Endothelial cell of umbilical vein (primary cell): ENCODE results near the gene MKRN1. TPM values are rescaled to one million over a fixed set of nuclear protein-coding genes. Genes with fewer than 3 reads are reported as not detected.

Experiments used
- BruUV-seq: library from RNA; stranded (reverse); fragments of 400-500 nt; replicated peaks from 2 replicates; lab custom pipeline; 2021; lab: Mats Ljungman, UMichigan
- CTCF ChIA-PET: fragments of 300-600, 350-600 bp; sonication (Branson Sonifier 250); formaldehyde crosslinking; loops from one replicate; lab custom pipeline; 2021; ENCODE audit warnings: antibody characterized with exemption, inconsistent platforms; lab: Charles Lee
- POLR2A ChIA-PET: fragments of 300-600, 350-600 bp; sonication (Branson Sonifier 250); formaldehyde crosslinking; loops from one replicate; lab custom pipeline; 2021; ENCODE audit warnings: antibody characterized with exemption, inconsistent platforms; lab: Charles Lee
- DNase-seq: peaks from one replicate; pipeline ENCODE4 v3.0.0-alpha.2; 2011; ENCODE audit warnings: low read depth, low spot score
- FAIRE-seq: peaks from 2 replicates; lab custom pipeline; 2011; peaks lifted over from hg19 to GRCh38; lab: Jason Lieb, UNC
- H2AFZ ChIP-seq: 2 replicates; pipeline ENCODE4 v1.6.0; 2012; ENCODE audit warnings: low read depth, low read length, control low read depth, inconsistent platforms
- H3K27ac ChIP-seq: 2 replicates; pipeline ENCODE4 v1.5.1; 2011; ENCODE audit warnings: low read depth, mild to moderate bottlenecking, control low read depth, low read length, moderate library complexity; ENCODE audit not compliant: insufficient read depth
- H3K27me3 ChIP-seq, 2 experiments: 2 replicates each; pipeline versions ENCODE4 v1.6.0 to v1.6.1; 2011; ENCODE audit warnings: low read length in 2 of 2, mixed read lengths in 1 of 2; ENCODE audit not compliant: control insufficient read depth in 2 of 2, insufficient read depth in 2 of 2
- H3K36me3 ChIP-seq, 2 experiments: 2 replicates in 1 of 2; 3 replicates in 1 of 2; pipeline ENCODE4 v1.5.1; 2011; ENCODE audit warnings: low read length in 2 of 2, mild to moderate bottlenecking in 1 of 2, moderate library complexity in 1 of 2; ENCODE audit not compliant: control insufficient read depth in 2 of 2, insufficient read depth in 2 of 2; ENCODE audit errors: extremely low read depth in 1 of 2
- H3K4me1 ChIP-seq: 3 replicates; pipeline ENCODE4 v1.5.1; 2011; ENCODE audit warnings: mild to moderate bottlenecking, low read length; ENCODE audit not compliant: control insufficient read depth, insufficient read depth; ENCODE audit errors: extremely low read depth
- H3K4me2 ChIP-seq: 2 replicates; pipeline ENCODE4 v1.6.1; 2011; ENCODE audit warnings: low read length, control low read depth, mixed read lengths; ENCODE audit not compliant: insufficient read depth
- H3K4me3 ChIP-seq, 3 experiments: fragments of 200-600 bp in 1 of 3; sonication (generic), shearing (Covaris generic) in 1 of 3; replicated peaks in 1 of 3; 2 replicates each; pipeline ENCODE4 v1.5.1; 2011 to 2016; ENCODE audit warnings: control low read depth in 3 of 3, low read length in 3 of 3, mild to moderate bottlenecking in 2 of 3, inconsistent platforms in 1 of 3, low read depth in 1 of 3, moderate library complexity in 1 of 3; ENCODE audit not compliant: insufficient read depth in 1 of 3
- H3K79me2 ChIP-seq: 2 replicates; pipeline ENCODE4 v1.6.0; 2012; ENCODE audit warnings: low read length, inconsistent platforms; ENCODE audit not compliant: control insufficient read depth, insufficient read depth
- H3K9ac ChIP-seq: replicated peaks from 2 replicates; pipeline ENCODE3; 2011; ENCODE audit warnings: low read length, control low read depth; ENCODE audit not compliant: insufficient read depth; ENCODE audit errors: extremely low read depth
- H3K9me1 ChIP-seq: replicated peaks from 3 replicates; pipeline ENCODE4 v1.6.0; 2011; ENCODE audit warnings: mild to moderate bottlenecking, low read length; ENCODE audit not compliant: control insufficient read depth, insufficient read depth; ENCODE audit errors: extremely low read depth
- H3K9me3 ChIP-seq: replicated peaks from 2 replicates; pipeline ENCODE4 v1.5.1; 2012; ENCODE audit warnings: low read length, inconsistent platforms; ENCODE audit not compliant: control insufficient read depth, insufficient read depth
- H4K20me1 ChIP-seq: replicated peaks from 2 replicates; pipeline ENCODE3; 2011; ENCODE audit warnings: mild to moderate bottlenecking, low read length; ENCODE audit not compliant: control insufficient read depth, insufficient read depth; ENCODE audit errors: extremely low read depth
- CTCF ChIP-seq, 2 donors: IDR thresholded peaks; 1 replicate in 1 of 2; 2 replicates in 1 of 2; pipeline ENCODE4 v1.5.1; 2011; ENCODE audit warnings: low read length in 2 of 2, mild to moderate bottlenecking in 2 of 2, moderate library complexity in 2 of 2, control low read depth in 1 of 2, inconsistent platforms in 1 of 2, low read depth in 1 of 2; ENCODE audit not compliant: insufficient read depth in 1 of 2; ENCODE audit errors: extremely low read depth in 1 of 2
- EZH2 ChIP-seq: IDR thresholded peaks from 2 replicates; pipeline ENCODE4 v1.6.1; 2012; ENCODE audit warnings: borderline replicate concordance, low read depth, mild to moderate bottlenecking, moderate library complexity, low read length, inconsistent platforms; ENCODE audit not compliant: severe bottlenecking
- FOS ChIP-seq: IDR thresholded peaks from 2 replicates; pipeline ENCODE4 v1.6.1; 2011; ENCODE audit warnings: mild to moderate bottlenecking, low read length, moderate library complexity, borderline replicate concordance; ENCODE audit not compliant: insufficient read depth
- GATA2 ChIP-seq: IDR thresholded peaks from 2 replicates; pipeline ENCODE4 v1.7.0; 2011; ENCODE audit warnings: low read depth, mild to moderate bottlenecking, moderate library complexity, mixed read lengths, low read length; ENCODE audit not compliant: insufficient read length, insufficient read depth
- JUN ChIP-seq: IDR thresholded peaks from 2 replicates; pipeline ENCODE4 v1.6.1; 2011; ENCODE audit warnings: borderline replicate concordance, low read depth; ENCODE audit not compliant: insufficient read length, insufficient read depth
- MAX ChIP-seq: IDR thresholded peaks from 2 replicates; pipeline ENCODE4 v1.6.1; 2011; ENCODE audit not compliant: insufficient read depth, insufficient read length
- MYC ChIP-seq: IDR thresholded peaks from one replicate; pipeline ENCODE4 v1.6.1; 2011; ENCODE audit warnings: mild to moderate bottlenecking, low read depth, low read length
- POLR2A ChIP-seq: IDR thresholded peaks from 2 replicates; pipeline ENCODE4 v1.6.1; 2012; ENCODE audit warnings: low read depth, mild to moderate bottlenecking, control low read depth, low read length
- POLR2AphosphoS5 ChIP-seq: IDR thresholded peaks from 2 replicates; pipeline ENCODE4 v1.6.1; 2012; ENCODE audit warnings: low read depth, mild to moderate bottlenecking, control low read depth, low read length, moderate library complexity; ENCODE audit not compliant: insufficient read depth
- dilution Hi-C: fragments of 300-500 bp; cut with MboI; formaldehyde crosslinking; loops from one replicate; pipeline ENCODE4 v1.15.0; 2019; ENCODE audit warnings: low sequenced_read_pairs; ENCODE audit not compliant: extremely low pct_ligation_motif_present
- intact Hi-C: fragments of 100-400 bp; cut with micrococcal nuclease; formaldehyde crosslinking; loops from one replicate; pipeline ENCODE4 v1.10.0; 2022
- polyA plus RNA-seq, 4 experiments: library from polyadenylated mRNA; depleted of rRNA in 3 of 4; stranded (reverse) in 3 of 4; unstranded in 1 of 4; fragments of >200 nt; gene quantifications; 2 replicates each; pipeline versions ENCODE4 v1.2.1 to v1.2.3, GENCODE V29; 2011 to 2012; ENCODE audit warnings: missing spikeins in 1 of 4
- total RNA-seq: library from RNA; stranded (reverse); gene quantifications from 2 replicates; pipeline ENCODE4 v1.2.3, GENCODE V29; 2021

MKRN1 gene
- total and polyA plus RNA-seq, 2 donors (not counting 3 experiments of a cell fraction or from before 2014, with no cell fraction given): 24.9 to 52.2 TPM

- Histone ChIP-seq H3K27me3 (no peaks in the 10 kb centered on the region), H3K36me3 (no peaks in the 10 kb centered on the region), H3K27ac (no peak overlapping the region), H2AFZ (no peak overlapping the region), H3K4me1 (no peaks in the 10 kb centered on the region), H3K4me3 (no peak overlapping the region), H3K79me2 (no peaks in the 10 kb centered on the region), H3K9me3 (no peaks in the 10 kb centered on the region), H3K9me1 (no peaks in the 10 kb centered on the region), H3K9ac (no peak overlapping the region), H3K4me2 (no peak overlapping the region), H4K20me1 (no peaks in the 10 kb centered on the region)
- TF ChIP-seq CTCF (IDR thresholded peaks at IDR 0.05; ENCODE audit: extremely low read depth in 1 of 2, insufficient read depth in 1 of 2, low read depth in 1 of 2, low read length in 2 of 2) (no peak), JUN (no peak), POLR2A (no peak), FOS (no peak), EZH2 (no peak), POLR2AphosphoS5 (no peak), MAX (no peak), GATA2 (no peak), MYC (no peak)
- CTCF ChIA-PET: interaction anchor here (3.3 kb wide), 1 partner anchor 9 kb away, joined by 14 read pairs; no protein-coding TSS in a partner anchor
- FAIRE-seq: no peak
- POLR2A ChIA-PET: no interaction called here
- dilution Hi-C loops (no loop called here), intact Hi-C loops (no loop called here)
- BruUV-seq: no TSS peak
- DNase-seq: no peak
Measured at GRCh38 chr7:140526787-140527664, 47.7 kb upstream of the MKRN1 start.
